ENCODE results near the gene ANXA6. TPM values are rescaled to one million over a fixed set of nuclear protein-coding genes. Genes with fewer than 3 reads are reported as not detected.
A peak's percentile ranks its signal among the peaks of the same experiment; 100 is the strongest.

The ANXA6 gene
- total RNA-seq, 1 experiment from 2014 or later: 16.4 TPM

DNA sequence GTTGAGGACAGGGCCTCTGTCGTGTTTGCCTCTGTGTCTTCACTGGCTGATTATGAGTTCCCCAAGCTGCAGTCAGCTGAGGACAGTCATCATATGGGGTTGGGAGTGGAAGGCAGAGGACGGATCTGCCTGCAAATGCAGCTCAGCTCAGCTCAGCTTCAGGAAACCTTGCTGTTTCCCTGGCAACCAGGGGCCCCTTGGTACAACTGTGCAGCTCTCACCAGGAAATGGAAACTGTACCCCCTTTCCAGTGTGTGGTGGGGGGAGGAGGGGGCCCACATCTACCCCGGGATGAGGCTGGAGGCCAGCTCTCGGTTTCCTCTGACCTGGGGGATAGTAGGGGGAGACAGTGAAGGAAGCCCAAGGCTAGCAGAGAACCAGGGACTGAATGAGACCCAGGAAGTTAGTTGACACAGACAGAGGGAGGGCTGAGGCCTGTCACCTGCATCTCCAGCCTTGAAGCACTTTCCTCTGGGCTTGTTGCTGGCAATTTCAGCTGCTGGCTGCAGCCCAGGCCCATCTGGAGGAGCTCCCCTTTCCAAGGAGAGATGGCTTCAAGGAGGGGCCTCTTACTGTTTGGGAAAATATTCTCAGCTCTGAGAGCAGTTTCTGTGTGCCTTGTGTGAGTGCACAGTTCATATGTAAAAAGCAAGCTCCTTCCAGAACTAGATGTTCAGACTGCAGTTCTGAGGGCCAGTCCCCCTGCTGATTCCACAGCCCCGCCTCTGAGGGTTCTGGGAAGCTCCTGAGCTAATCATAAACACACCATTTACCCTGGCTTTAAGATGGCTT, 6.9 kb downstream of the ANXA6 start:
- TF ChIP-seq, protein P1, sequence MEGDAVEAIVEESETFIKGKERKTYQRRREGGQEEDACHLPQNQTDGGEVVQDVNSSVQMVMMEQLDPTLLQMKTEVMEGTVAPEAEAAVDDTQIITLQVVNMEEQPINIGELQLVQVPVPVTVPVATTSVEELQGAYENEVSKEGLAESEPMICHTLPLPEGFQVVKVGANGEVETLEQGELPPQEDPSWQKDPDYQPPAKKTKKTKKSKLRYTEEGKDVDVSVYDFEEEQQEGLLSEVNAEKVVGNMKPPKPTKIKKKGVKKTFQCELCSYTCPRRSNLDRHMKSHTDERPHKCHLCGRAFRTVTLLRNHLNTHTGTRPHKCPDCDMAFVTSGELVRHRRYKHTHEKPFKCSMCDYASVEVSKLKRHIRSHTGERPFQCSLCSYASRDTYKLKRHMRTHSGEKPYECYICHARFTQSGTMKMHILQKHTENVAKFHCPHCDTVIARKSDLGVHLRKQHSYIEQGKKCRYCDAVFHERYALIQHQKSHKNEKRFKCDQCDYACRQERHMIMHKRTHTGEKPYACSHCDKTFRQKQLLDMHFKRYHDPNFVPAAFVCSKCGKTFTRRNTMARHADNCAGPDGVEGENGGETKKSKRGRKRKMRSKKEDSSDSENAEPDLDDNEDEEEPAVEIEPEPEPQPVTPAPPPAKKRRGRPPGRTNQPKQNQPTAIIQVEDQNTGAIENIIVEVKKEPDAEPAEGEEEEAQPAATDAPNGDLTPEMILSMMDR (IDR thresholded peaks at IDR 0.05; ENCODE audit: unreplicated experiment): no peak
- Mint-ChIP-seq H3K4me3 (ENCODE audit: low read depth, unreplicated experiment) (no peak overlapping the region), H3K36me3 (ENCODE audit: insufficient read depth, unreplicated experiment) (no peaks in the 10 kb centered on the region), H3K27ac (ENCODE audit: unreplicated experiment) (no peak overlapping the region), H3K4me1 (ENCODE audit: low read depth, unreplicated experiment) (no peaks in the 10 kb centered on the region), H3K9me3 (ENCODE audit: low read depth, unreplicated experiment) (no peaks in the 10 kb centered on the region), H3K27me3 (ENCODE audit: unreplicated experiment) (no peaks in the 10 kb centered on the region)
- intact Hi-C loops (cut with micrococcal nuclease; ENCODE audit: unreplicated experiment): no loop called here
- no peak for DNase-seq
- BruUV-seq (replicated peaks): no TSS peak
- CTCF ChIA-PET: interaction anchor here (0.7 to 2.5 kb wide), 4 partner anchors 13 to 274 kb away, joined by 3 to 10 read pairs (median 3); no protein-coding TSS in a partner anchor

DNA sequence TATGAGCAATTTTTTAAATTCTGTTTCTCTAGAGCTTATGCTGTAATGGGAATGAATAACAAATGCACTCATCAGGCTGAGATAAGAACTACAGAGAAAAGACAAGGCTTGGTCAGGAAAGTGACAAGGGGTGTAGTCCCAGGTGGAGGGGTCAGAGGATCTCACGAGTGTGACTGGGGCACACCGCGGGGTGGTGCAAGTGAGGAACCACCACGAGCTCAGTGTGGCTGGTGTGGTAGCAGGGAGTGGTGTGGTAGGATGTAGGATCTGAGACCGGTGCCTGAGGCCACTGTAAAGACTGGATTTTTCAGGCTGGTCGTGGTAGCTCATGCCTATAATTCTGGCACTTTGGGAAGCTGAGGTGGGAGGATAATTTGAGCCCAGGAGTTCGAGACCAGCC, 9.0 kb downstream of the ANXA6 start:
- no peaks in the 10 kb centered on the region for H3K4me1 Mint-ChIP-seq (ENCODE audit: low read depth, unreplicated experiment)
- TF ChIP-seq, protein P1 (IDR thresholded peaks at IDR 0.05; ENCODE audit: unreplicated experiment): no peak
- intact Hi-C loops (cut with micrococcal nuclease; ENCODE audit: unreplicated experiment): no loop called here
- BruUV-seq (replicated peaks): no TSS peak
- peaks cover 13% of the 10 kb centered on the region for H3K27me3 Mint-ChIP-seq (ENCODE audit: unreplicated experiment)
- no peaks in the 10 kb centered on the region for H3K9me3 Mint-ChIP-seq (ENCODE audit: low read depth, unreplicated experiment)
- H3K36me3 Mint-ChIP-seq (ENCODE audit: insufficient read depth, unreplicated experiment): no peaks in the 10 kb centered on the region
- no peak overlapping the region for H3K4me3 Mint-ChIP-seq (ENCODE audit: low read depth, unreplicated experiment)
- no peak overlapping the region for H3K27ac Mint-ChIP-seq (ENCODE audit: unreplicated experiment)
- CTCF ChIA-PET: interaction anchor here (0.7 kb wide), 1 partner anchor 278 kb away, joined by 3 read pairs; no protein-coding TSS in a partner anchor
- no peak for DNase-seq

DNA sequence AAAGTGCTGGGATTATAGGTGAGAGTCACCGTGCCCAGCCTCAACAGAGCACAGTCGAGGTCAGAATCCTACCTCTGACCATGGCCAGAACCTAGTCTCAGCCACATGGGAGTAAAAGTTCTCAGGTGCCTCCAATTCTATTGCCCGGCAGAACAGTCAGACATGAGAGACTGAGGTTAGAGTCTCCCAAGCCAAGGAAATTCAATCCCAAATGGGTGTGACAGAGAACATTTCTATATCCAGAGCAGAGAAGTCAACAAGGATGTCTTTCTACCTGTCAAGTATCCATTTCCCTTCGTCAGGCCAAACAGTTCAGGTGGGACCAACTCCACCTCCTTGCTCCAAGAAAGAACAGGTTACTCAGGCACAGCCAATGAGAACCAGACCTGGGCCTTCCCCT, 10.5 kb downstream of the ANXA6 start:
- TF ChIP-seq, protein P1 (IDR thresholded peaks at IDR 0.05; ENCODE audit: unreplicated experiment): no peak
- Mint-ChIP-seq H3K27ac (ENCODE audit: unreplicated experiment) (no peak overlapping the region), H3K9me3 (ENCODE audit: low read depth, unreplicated experiment) (no peaks in the 10 kb centered on the region), H3K4me3 (ENCODE audit: low read depth, unreplicated experiment) (no peak overlapping the region), H3K27me3 (ENCODE audit: unreplicated experiment) (peaks cover 19% of the 10 kb centered on the region), H3K4me1 (ENCODE audit: low read depth, unreplicated experiment) (no peaks in the 10 kb centered on the region), H3K36me3 (ENCODE audit: insufficient read depth, unreplicated experiment) (no peaks in the 10 kb centered on the region)
- CTCF ChIA-PET: no interaction called here
- no peak for DNase-seq
- no TSS peak for BruUV-seq (replicated peaks)
- intact Hi-C loops (cut with micrococcal nuclease; ENCODE audit: unreplicated experiment): no loop called here

DNA sequence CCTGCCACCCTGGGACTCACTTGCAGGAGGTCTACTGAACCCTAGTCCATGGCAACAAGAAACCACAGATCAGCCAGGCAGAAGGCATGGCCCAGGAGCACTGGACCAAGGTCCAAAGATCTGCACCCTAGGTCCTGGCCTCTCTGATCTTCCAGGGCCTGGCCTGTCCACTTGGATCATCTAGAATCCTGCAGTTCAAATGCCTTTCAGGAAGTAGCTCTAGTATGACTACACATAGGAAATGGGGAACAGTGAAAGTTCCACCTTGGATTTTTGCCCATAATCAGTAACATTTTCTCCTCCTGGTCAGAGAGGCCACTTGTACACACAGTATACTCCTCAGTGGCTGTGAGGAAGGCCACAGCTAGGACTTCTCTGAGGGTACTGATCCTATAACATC, 11.5 kb downstream of the ANXA6 start:
- no peaks in the 10 kb centered on the region for H3K36me3 Mint-ChIP-seq (ENCODE audit: insufficient read depth, unreplicated experiment)
- DNase-seq: no peak
- peaks cover 8% of the 10 kb centered on the region for H3K4me1 Mint-ChIP-seq (ENCODE audit: low read depth, unreplicated experiment)
- intact Hi-C loops (cut with micrococcal nuclease; ENCODE audit: unreplicated experiment): no loop called here
- CTCF ChIA-PET: interaction anchor here (0.7 kb wide), 1 partner anchor 34 kb away, joined by 3 read pairs; no protein-coding TSS in a partner anchor
- H3K27me3 Mint-ChIP-seq (ENCODE audit: unreplicated experiment): peaks cover 19% of the 10 kb centered on the region
- BruUV-seq (replicated peaks): no TSS peak
- peak overlapping the region; percentile 9 for H3K27ac Mint-ChIP-seq (ENCODE audit: unreplicated experiment)
- H3K9me3 Mint-ChIP-seq (ENCODE audit: low read depth, unreplicated experiment): no peaks in the 10 kb centered on the region
- TF ChIP-seq, protein P1 (IDR thresholded peaks at IDR 0.05; ENCODE audit: unreplicated experiment): no peak
- H3K4me3 Mint-ChIP-seq (ENCODE audit: low read depth, unreplicated experiment): no peak overlapping the region

All from Calu3 (cell line).